ENCODE results near the gene STK32C.
"Not testable (repeated sequence)": the region's sequence is repeated elsewhere in the genome, so short reads cannot be mapped to it uniquely, and the experiment has no call there.

The STK32C gene

GRCh38 chr10:132267916-132268315 is 39.8 kb downstream of the STK32C start:
- DNase-seq (ENCODE audit: low read depth in 4 of 4, low spot score in 1 of 4): not testable (repeated sequence)

- no peak for DNase-seq (ENCODE audit: low read depth in 4 of 4, low spot score in 1 of 4)
These were observed 41.1 kb downstream of the STK32C start for GRCh38 chr10:132266594-132267161.

GRCh38 chr10:132265890-132266496 is 41.8 kb downstream of the STK32C start:
- no peak for DNase-seq (ENCODE audit: low read depth in 4 of 4, low spot score in 1 of 4)

GRCh38 chr10:132264966-132265889 is 42.5 kb downstream of the STK32C start:
- no peak for DNase-seq (ENCODE audit: low read depth in 4 of 4, low spot score in 1 of 4)

GRCh38 chr10:132264306-132264950 is 43.3 kb downstream of the STK32C start:
- DNase-seq (ENCODE audit: low read depth in 4 of 4, low spot score in 1 of 4): no peak

- DNase-seq (ENCODE audit: low read depth in 4 of 4, low spot score in 1 of 4): no peak
These were observed 43.9 kb downstream of the STK32C start for GRCh38 chr10:132263866-132264265.

- DNase-seq (ENCODE audit: low read depth in 4 of 4, low spot score in 1 of 4): no peak
These were observed 47.9 kb downstream of the STK32C start for GRCh38 chr10:132259702-132260482.

GRCh38 chr10:132258423-132258822 is 49.3 kb downstream of the STK32C start:
- no peak for DNase-seq (ENCODE audit: low read depth in 4 of 4, low spot score in 1 of 4)

- no peak for DNase-seq (ENCODE audit: low read depth in 4 of 4, low spot score in 1 of 4)
These were observed 49.8 kb downstream of the STK32C start for GRCh38 chr10:132257907-132258306.

- peak in 2 of 4 experiments; percentile 4 to 32 for DNase-seq (ENCODE audit: low read depth in 4 of 4, low spot score in 1 of 4)
These were observed 50.5 kb downstream of the STK32C start for GRCh38 chr10:132257271-132257670.

GRCh38 chr10:132256866-132257265 is 50.9 kb downstream of the STK32C start:
- no peak for DNase-seq (ENCODE audit: low read depth in 4 of 4, low spot score in 1 of 4)

- DNase-seq (ENCODE audit: low read depth in 4 of 4, low spot score in 1 of 4): no peak
These were observed 52.0 kb downstream of the STK32C start for GRCh38 chr10:132255489-132256344.

GRCh38 chr10:132254841-132255240 is 52.9 kb downstream of the STK32C start:
- DNase-seq (ENCODE audit: low read depth in 4 of 4, low spot score in 1 of 4): no peak

GRCh38 chr10:132253092-132253687 is 54.6 kb downstream of the STK32C start:
- DNase-seq (ENCODE audit: low read depth in 4 of 4, low spot score in 1 of 4): no peak

- no peak for DNase-seq (ENCODE audit: low read depth in 4 of 4, low spot score in 1 of 4)
These were observed 55.3 kb downstream of the STK32C start for GRCh38 chr10:132252412-132252811.

GRCh38 chr10:132251928-132252327 is 55.8 kb downstream of the STK32C start:
- DNase-seq (ENCODE audit: low read depth in 4 of 4, low spot score in 1 of 4): no peak

- no peak for DNase-seq (ENCODE audit: low read depth in 4 of 4, low spot score in 1 of 4)
These were observed 57.0 kb downstream of the STK32C start for GRCh38 chr10:132250481-132251475.

GRCh38 chr10:132249824-132250375 is 57.9 kb downstream of the STK32C start:
- no peak for DNase-seq (ENCODE audit: low read depth in 4 of 4, low spot score in 1 of 4)

All from stimulated activated CD4-positive, alpha-beta T cell treated with anti-CD3 and anti-CD28 coated beads, Interleukin-1b, Interleukin-23, amount 100 ng/mL, for 24 hours (primary cell).